ENCODE results near the gene ARL6IP6.

- TF ChIP-seq CTCF (IDR thresholded peaks at IDR 0.05; ENCODE audit: low read length): no peak
- TF ChIP-seq EZH2 (IDR thresholded peaks at IDR 0.05; ENCODE audit: borderline replicate concordance, low read length): no peak
Observed at GRCh38 chr2:152706477-152707021, 11.9 kb upstream of the ARL6IP6 start.

Measured in OCI-LY1 (cell line).